H9 (cell line): ENCODE results near the gene RWDD4. TPM values are rescaled to one million over a fixed set of nuclear protein-coding genes. Genes with fewer than 3 reads are reported as not detected.

Experiments used
- DNase-seq: peaks from one replicate; pipeline ENCODE4 v3.0.0-alpha.2; 2017
- H2AFZ ChIP-seq: one replicate; pipeline ENCODE4 v1.6.1; 2013; ENCODE audit warnings: mild to moderate bottlenecking, low read length, control low read depth, moderate library complexity
- H2AK5ac ChIP-seq: 2 replicates; pipeline ENCODE4 v1.6.1; 2013; ENCODE audit warnings: low read length, control low read depth, mixed read lengths; ENCODE audit not compliant: insufficient read length
- H2BK120ac ChIP-seq: one replicate; pipeline ENCODE4 v1.6.1; 2013; ENCODE audit warnings: low read depth, mild to moderate bottlenecking, low read length, control low read depth, inconsistent platforms; ENCODE audit not compliant: poor library complexity, severe bottlenecking
- H2BK12ac ChIP-seq: 2 replicates; pipeline ENCODE4 v1.6.1; 2013; ENCODE audit warnings: low read length, control low read depth, mixed read lengths, low read depth; ENCODE audit not compliant: insufficient read length
- H2BK15ac ChIP-seq: 2 replicates; pipeline ENCODE4 v1.6.1; 2013; ENCODE audit warnings: low read depth, low read length, control low read depth
- H2BK20ac ChIP-seq: one replicate; pipeline ENCODE4 v1.6.1; 2013; ENCODE audit warnings: low read depth, mild to moderate bottlenecking, low read length, control low read depth, inconsistent platforms; ENCODE audit not compliant: poor library complexity, severe bottlenecking
- H2BK5ac ChIP-seq: 2 replicates; pipeline ENCODE4 v1.6.1; 2013; ENCODE audit warnings: low read length, control low read depth, mixed read lengths; ENCODE audit not compliant: insufficient read length
- H3K14ac ChIP-seq: 2 replicates; pipeline ENCODE4 v1.6.1; 2013; ENCODE audit warnings: low read length, control low read depth; ENCODE audit not compliant: insufficient read depth
- H3K18ac ChIP-seq: 2 replicates; pipeline ENCODE4 v1.6.1; 2013; ENCODE audit warnings: low read depth, mild to moderate bottlenecking, mixed read lengths, low read length, control low read depth; ENCODE audit not compliant: insufficient read length
- H3K23ac ChIP-seq: 2 replicates; pipeline ENCODE4 v1.6.1; 2013; ENCODE audit warnings: low read length, control low read depth, mixed read lengths, low read depth; ENCODE audit not compliant: insufficient read length
- H3K23me2 ChIP-seq: 2 replicates; pipeline ENCODE4 v1.6.1; 2013; ENCODE audit warnings: low read depth, mild to moderate bottlenecking, mixed read lengths, low read length, control low read depth; ENCODE audit not compliant: insufficient read length, poor library complexity, severe bottlenecking
- H3K27ac ChIP-seq: 2 replicates; pipeline ENCODE4 v1.5.1; 2013; ENCODE audit warnings: low read length, control low read depth, mixed read lengths, low read depth; ENCODE audit not compliant: insufficient read length
- H3K27me3 ChIP-seq: 2 replicates; pipeline ENCODE4 v1.6.1; 2013; ENCODE audit warnings: low read length, control low read depth, inconsistent platforms; ENCODE audit not compliant: insufficient read depth
- H3K4ac ChIP-seq: 2 replicates; pipeline ENCODE4 v1.6.1; 2013; ENCODE audit warnings: low read depth, mild to moderate bottlenecking, control low read depth, inconsistent platforms, low read length, moderate library complexity
- H3K4me1 ChIP-seq: 2 replicates; pipeline ENCODE4 v1.6.1; 2013; ENCODE audit warnings: low read length, control low read depth, inconsistent platforms; ENCODE audit not compliant: insufficient read depth
- H3K4me2 ChIP-seq: 2 replicates; pipeline ENCODE4 v1.6.1; 2013; ENCODE audit warnings: low read length, control low read depth, mixed read lengths; ENCODE audit not compliant: insufficient read length, insufficient read depth
- H3K56ac ChIP-seq: 2 replicates; pipeline ENCODE4 v1.6.1; 2013; ENCODE audit warnings: low read depth, mild to moderate bottlenecking, mixed read lengths, low read length, control low read depth; ENCODE audit not compliant: insufficient read length
- H3K79me1 ChIP-seq: 2 replicates; pipeline ENCODE4 v1.6.1; 2013; ENCODE audit warnings: low read depth, mild to moderate bottlenecking, moderate library complexity, low read length, control low read depth, inconsistent platforms; ENCODE audit not compliant: insufficient read depth, poor library complexity, severe bottlenecking
- H3K79me2 ChIP-seq: 2 replicates; pipeline ENCODE4 v1.6.1; 2013; ENCODE audit warnings: low read length, control low read depth, inconsistent platforms; ENCODE audit not compliant: insufficient read depth
- H3K9ac ChIP-seq: 2 replicates; pipeline ENCODE4 v1.6.1; 2013; ENCODE audit warnings: low read length, control low read depth, mixed read lengths; ENCODE audit not compliant: insufficient read length; ENCODE audit errors: extremely low read depth
- H3K9me3 ChIP-seq: one replicate; pipeline ENCODE4 v1.6.1; 2013; ENCODE audit warnings: low read depth, low read length, inconsistent platforms; ENCODE audit not compliant: control insufficient read depth
- H3T11ph ChIP-seq: one replicate; pipeline ENCODE4 v1.6.1; 2013; ENCODE audit warnings: mild to moderate bottlenecking, low read length, control low read depth, inconsistent platforms
- H4K20me1 ChIP-seq: one replicate; pipeline ENCODE4 v1.6.1; 2013; ENCODE audit not compliant: control insufficient read depth, insufficient read length, insufficient read depth
- H4K5ac ChIP-seq: 2 replicates; pipeline ENCODE4 v1.6.1; 2013; ENCODE audit warnings: low read depth, mild to moderate bottlenecking, mixed read lengths, low read length, control low read depth; ENCODE audit not compliant: insufficient read length
- H4K8ac ChIP-seq: replicated peaks from 2 replicates; pipeline ENCODE4 v1.6.1; 2013; ENCODE audit warnings: low read length, control low read depth, mixed read lengths, low read depth; ENCODE audit not compliant: insufficient read length
- H4K91ac ChIP-seq: 2 replicates; pipeline ENCODE4 v1.6.1; 2013; ENCODE audit warnings: low read depth, mild to moderate bottlenecking, moderate library complexity, mixed read lengths, low read length, control low read depth; ENCODE audit not compliant: insufficient read length
- H3K27ac Mint-ChIP-seq, 3 experiments: 2 replicates in 2 of 3; 3 replicates in 1 of 3; pipeline ENCODE4 v1.8.0; 2020 to 2021; ENCODE audit warnings: mixed read lengths in 3 of 3, mild to moderate bottlenecking in 1 of 3, moderate library complexity in 1 of 3
- H3K27me3 Mint-ChIP-seq: 2 replicates; pipeline ENCODE4 v1.8.0; 2021; ENCODE audit warnings: low read depth, mild to moderate bottlenecking, moderate library complexity, mixed read lengths
- H3K36me3 Mint-ChIP-seq, 3 experiments: 2 replicates in 2 of 3; 3 replicates in 1 of 3; pipeline ENCODE4 v1.8.0; 2020 to 2021; ENCODE audit warnings: low read depth in 3 of 3, mixed read lengths in 3 of 3; ENCODE audit not compliant: insufficient read depth in 1 of 3
- H3K4me1 Mint-ChIP-seq, 2 experiments: 2 replicates each; pipeline ENCODE4 v1.8.0; 2020; ENCODE audit warnings: mixed read lengths in 2 of 2
- H3K4me3 Mint-ChIP-seq, 2 experiments: 2 replicates in 1 of 2; 3 replicates in 1 of 2; pipeline ENCODE4 v1.8.0; 2020 to 2021; ENCODE audit warnings: mild to moderate bottlenecking in 2 of 2, mixed read lengths in 2 of 2, moderate library complexity in 1 of 2
- H3K9me3 Mint-ChIP-seq, 2 experiments: 2 replicates in 1 of 2; 3 replicates in 1 of 2; pipeline ENCODE4 v1.8.0; 2020; ENCODE audit warnings: mild to moderate bottlenecking in 2 of 2, mixed read lengths in 2 of 2, moderate library complexity in 1 of 2
- CTCF ChIP-seq: fragments of 200-600 bp; sonication (generic); conservative IDR thresholded peaks from 3 replicates; pipeline ENCODE4 v1.8.0; 2021; ENCODE audit warnings: antibody characterized with exemption, mild to moderate bottlenecking
- WGBS: extraction: QIAGEN DNeasy Blood & Tissue Kit; methylation state at CpG from one replicate; pipeline ENCODE4 v1.1.7; 2013; ENCODE audit warnings: missing lambda C conversion rate, low lambda C conversion rate, mixed read lengths; ENCODE audit not compliant: insufficient read length; ENCODE audit errors: extremely low coverage; 5-methylcytosine and 5-hydroxymethylcytosine counted together
- total RNA-seq: library from RNA; stranded (reverse); gene quantifications from 2 replicates; pipeline ENCODE4 v1.2.1, GENCODE V29; 2021

RWDD4 gene
- total RNA-seq, 1 experiment from 2014 or later: 17.8 TPM

GRCh38 chr4:183636503-183636902 lies 22.5 kb downstream of the RWDD4 start:
- Histone ChIP-seq H2BK12ac (no peak overlapping the region), H3K23ac (no peak overlapping the region), H3T11ph (no peak overlapping the region), H3K27me3 (no peaks in the 10 kb centered on the region), H3K4me2 (no peak overlapping the region), H4K91ac (no peak overlapping the region), H4K20me1 (no peaks in the 10 kb centered on the region), H4K5ac (no peak overlapping the region), H2BK120ac (no peak overlapping the region), H2AFZ (peak overlapping the region; percentile 48), H3K56ac (no peak overlapping the region), H3K4me1 (no peaks in the 10 kb centered on the region; the same call in 1 of the 2 replicates), H3K14ac (no peak overlapping the region), H3K79me2 (no peaks in the 10 kb centered on the region), H2AK5ac (no peak overlapping the region), H3K79me1 (no peaks in the 10 kb centered on the region), H3K9ac (no peak overlapping the region), H2BK15ac (no peak overlapping the region), H3K18ac (no peak overlapping the region), H2BK20ac (no peak overlapping the region), H3K4ac (no peak overlapping the region), H3K9me3 (no peaks in the 10 kb centered on the region), H4K8ac (no peak overlapping the region), H3K23me2 (no peaks in the 10 kb centered on the region), H3K27ac (peak overlapping the region; percentile 45), H2BK5ac (no peak overlapping the region)
- no peak overlapping the region for H3K4me3 Mint-ChIP-seq
- H3K9me3 Mint-ChIP-seq: no peaks in the 10 kb centered on the region
- H3K36me3 Mint-ChIP-seq: peaks cover 0 to 3% (median 0%) of the 10 kb centered on the region in 3 experiments; a peak in 2 of 7 replicates
- DNase-seq: no peak
- no peak for TF ChIP-seq CTCF
- no CpG with 5 or more reads among the region's 8 CpGs for WGBS
- no peaks in the 10 kb centered on the region for H3K27me3 Mint-ChIP-seq
- peak overlapping the region in 2 of 3 experiments; percentile 36 to 72; a peak in 3 of 7 replicates for H3K27ac Mint-ChIP-seq
- peaks cover 31 to 34% of the 10 kb centered on the region in 2 experiments for H3K4me1 Mint-ChIP-seq
